Stimulated activated CD8-positive, alpha-beta memory T cell treated with anti-CD3 and anti-CD28 coated beads, Interleukin-7, amount 100 ng/mL, for 1 hour (primary cell): Measurements from ENCODE around the gene SLC25A26.
"Not testable (repeated sequence)": the region's sequence is repeated elsewhere in the genome, so short reads cannot be mapped to it uniquely, and the experiment has no call there.

Experiments used
- DNase-seq, 2 donors: peaks; one replicate each; pipeline ENCODE4 v3.0.0-alpha.2; 2020; ENCODE audit warnings: low read depth in 2 of 2

SLC25A26 gene

GRCh38 chr3:66226093-66226492 is 5.3 kb downstream of the SLC25A26 start:
- not testable (repeated sequence) for DNase-seq

- DNase-seq, result no peak
Observed at GRCh38 chr3:66227051-66227450, 6.2 kb downstream of the SLC25A26 start.

- no peak for DNase-seq
Observed at GRCh38 chr3:66227915-66228314, 7.1 kb downstream of the SLC25A26 start.

GRCh38 chr3:66228707-66229106 is 7.9 kb downstream of the SLC25A26 start:
- DNase-seq, result no peak

- no peak for DNase-seq
Observed at GRCh38 chr3:66229931-66230330, 9.1 kb downstream of the SLC25A26 start.

- DNase-seq, result no peak
Observed at GRCh38 chr3:66233033-66233432, 12.2 kb downstream of the SLC25A26 start.

GRCh38 chr3:66236281-66236680 is 15.5 kb downstream of the SLC25A26 start:
- DNase-seq, result no peak

- DNase-seq, result no peak
Observed at GRCh38 chr3:66237552-66237951, 16.8 kb downstream of the SLC25A26 start.

- DNase-seq, result no peak
Observed at GRCh38 chr3:66239513-66240123, 18.8 kb downstream of the SLC25A26 start.

GRCh38 chr3:66241466-66241865 is 20.7 kb downstream of the SLC25A26 start:
- DNase-seq, result no peak

- no peak for DNase-seq
Observed at GRCh38 chr3:66242788-66243464, 22.1 kb downstream of the SLC25A26 start.

- no peak for DNase-seq
Observed at GRCh38 chr3:66248641-66249040, 27.8 kb downstream of the SLC25A26 start.

GRCh38 chr3:66253790-66254620 is 33.2 kb downstream of the SLC25A26 start:
- DNase-seq, result no peak

GRCh38 chr3:66255865-66256264 is 35.1 kb downstream of the SLC25A26 start:
- DNase-seq, result no peak

- DNase-seq, result no peak
Observed at GRCh38 chr3:66256806-66257205, 36.0 kb downstream of the SLC25A26 start.

- no peak for DNase-seq
Observed at GRCh38 chr3:66259566-66260255, 38.9 kb downstream of the SLC25A26 start.

- DNase-seq, result no peak
Observed at GRCh38 chr3:66260431-66260830, 39.6 kb downstream of the SLC25A26 start.

GRCh38 chr3:66261355-66261754 is 40.6 kb downstream of the SLC25A26 start:
- no peak for DNase-seq

- DNase-seq, result no peak
Observed at GRCh38 chr3:66265649-66266048, 44.8 kb downstream of the SLC25A26 start.

- no peak for DNase-seq
Observed at GRCh38 chr3:66266551-66266950, 45.8 kb downstream of the SLC25A26 start.

- DNase-seq, result no peak
Observed at GRCh38 chr3:66267031-66267430, 46.2 kb downstream of the SLC25A26 start.

- no peak for DNase-seq
Observed at GRCh38 chr3:66267906-66268305, 47.1 kb downstream of the SLC25A26 start.
